Upper lobe of left lung (tissue), 4 donors: ENCODE measurements around the gene RFWD3.

ENCODE experiments used
- POLR2A ChIP-seq, 4 donors: fragments of 450-650 bp; IDR thresholded peaks; one replicate each; pipeline ENCODE4 v1.5.1; 2016 to 2017; ENCODE audit warnings: antibody characterized with exemption in 4 of 4, mild to moderate bottlenecking in 2 of 4
- POLR2AphosphoS5 ChIP-seq, 2 donors: sonication (generic); formaldehyde crosslinking; IDR thresholded peaks; one replicate each; pipeline ENCODE4 v1.5.1; 2017; ENCODE audit warnings: antibody characterized with exemption in 2 of 2
- TF ChIP-seq, protein P1 (sequence below), 6 experiments: fragments of 450-650 bp in 4 of 6; fragments of 200-600 bp in 2 of 6; sonication (generic) in 2 of 6; IDR thresholded peaks; one replicate each; pipeline ENCODE4 v1.5.1; 2016 to 2019; ENCODE audit warnings: antibody characterized with exemption in 6 of 6

- TF ChIP-seq, protein P1, sequence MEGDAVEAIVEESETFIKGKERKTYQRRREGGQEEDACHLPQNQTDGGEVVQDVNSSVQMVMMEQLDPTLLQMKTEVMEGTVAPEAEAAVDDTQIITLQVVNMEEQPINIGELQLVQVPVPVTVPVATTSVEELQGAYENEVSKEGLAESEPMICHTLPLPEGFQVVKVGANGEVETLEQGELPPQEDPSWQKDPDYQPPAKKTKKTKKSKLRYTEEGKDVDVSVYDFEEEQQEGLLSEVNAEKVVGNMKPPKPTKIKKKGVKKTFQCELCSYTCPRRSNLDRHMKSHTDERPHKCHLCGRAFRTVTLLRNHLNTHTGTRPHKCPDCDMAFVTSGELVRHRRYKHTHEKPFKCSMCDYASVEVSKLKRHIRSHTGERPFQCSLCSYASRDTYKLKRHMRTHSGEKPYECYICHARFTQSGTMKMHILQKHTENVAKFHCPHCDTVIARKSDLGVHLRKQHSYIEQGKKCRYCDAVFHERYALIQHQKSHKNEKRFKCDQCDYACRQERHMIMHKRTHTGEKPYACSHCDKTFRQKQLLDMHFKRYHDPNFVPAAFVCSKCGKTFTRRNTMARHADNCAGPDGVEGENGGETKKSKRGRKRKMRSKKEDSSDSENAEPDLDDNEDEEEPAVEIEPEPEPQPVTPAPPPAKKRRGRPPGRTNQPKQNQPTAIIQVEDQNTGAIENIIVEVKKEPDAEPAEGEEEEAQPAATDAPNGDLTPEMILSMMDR (IDR thresholded peaks at IDR 0.05): no peak
- TF ChIP-seq POLR2A (IDR thresholded peaks at IDR 0.05) (no peak), POLR2AphosphoS5 (IDR thresholded peaks at IDR 0.05) (no peak)
Measured at GRCh38 chr16:74603848-74604247, 62.8 kb downstream of the RFWD3 start.
